CD4-positive, alpha-beta memory T cell (primary cell): ENCODE results near the gene GTF2IRD1. TPM values are rescaled to one million over a fixed set of nuclear protein-coding genes. Genes with fewer than 3 reads are reported as not detected.
A peak's percentile ranks its signal among the peaks of the same experiment; 100 is the strongest.
"Not testable (repeated sequence)": the region's sequence is repeated elsewhere in the genome, so short reads cannot be mapped to it uniquely, and the experiment has no call there.

Experiments used
- CTCF ChIA-PET: fragments of 350-600 bp; sonication (Branson Sonifier 250); formaldehyde crosslinking; loops from one replicate; lab custom pipeline; 2021; ENCODE audit warnings: inconsistent platforms; ENCODE audit not compliant: partially characterized antibody; lab: Charles Lee
- POLR2A ChIA-PET: fragments of 350-600 bp; sonication (Branson Sonifier 250); formaldehyde crosslinking; loops from one replicate; lab custom pipeline; 2021; ENCODE audit not compliant: partially characterized antibody; lab: Charles Lee
- DNase-seq, 5 donors: peaks; one replicate each; pipeline versions ENCODE4 v3.0.0 to v3.0.0-alpha.2; 2020 to 2022; ENCODE audit warnings: mixed read lengths in 1 of 5
- H3K27ac ChIP-seq: one replicate; pipeline ENCODE4 v1.7.0; 2013; ENCODE audit warnings: low read depth, low read length
- H3K27me3 ChIP-seq: 2 replicates; pipeline ENCODE4 v1.7.0; 2013; ENCODE audit warnings: mild to moderate bottlenecking, low read length, moderate library complexity; ENCODE audit not compliant: insufficient read depth
- H3K36me3 ChIP-seq: 2 replicates; pipeline ENCODE4 v1.7.0; 2013; ENCODE audit warnings: mild to moderate bottlenecking, low read length, moderate library complexity; ENCODE audit not compliant: insufficient read depth
- H3K4me1 ChIP-seq: 2 replicates; pipeline ENCODE4 v1.7.0; 2013; ENCODE audit warnings: mild to moderate bottlenecking, low read length, moderate library complexity; ENCODE audit not compliant: insufficient read depth
- H3K4me3 ChIP-seq, 2 donors: one replicate each; pipeline ENCODE4 v1.7.0; 2013; ENCODE audit warnings: low read length in 2 of 2, mild to moderate bottlenecking in 1 of 2
- H3K9me3 ChIP-seq, 2 donors: one replicate each; pipeline ENCODE4 v1.7.0; 2013; ENCODE audit warnings: low read length in 2 of 2, control low read depth in 1 of 2; ENCODE audit not compliant: control insufficient read depth in 1 of 2
- H3K27ac Mint-ChIP-seq, 7 donors: one replicate each; pipeline ENCODE4 v1.8.0; 2020 to 2021; ENCODE audit warnings: mixed read lengths in 7 of 7, mild to moderate bottlenecking in 6 of 7, inconsistent platforms in 3 of 7, moderate library complexity in 3 of 7
- H3K27me3 Mint-ChIP-seq, 2 donors: one replicate each; pipeline ENCODE4 v1.8.0; 2020 to 2021; ENCODE audit warnings: mixed read lengths in 2 of 2
- H3K36me3 Mint-ChIP-seq, 2 donors: one replicate each; pipeline ENCODE4 v1.8.0; 2020 to 2021; ENCODE audit warnings: mixed read lengths in 2 of 2, inconsistent platforms in 1 of 2, mild to moderate bottlenecking in 1 of 2
- H3K4me1 Mint-ChIP-seq, 4 donors: one replicate each; pipeline ENCODE4 v1.8.0; 2020 to 2021; ENCODE audit warnings: mixed read lengths in 4 of 4, mild to moderate bottlenecking in 1 of 4
- H3K4me3 Mint-ChIP-seq, 8 donors: one replicate each; pipeline ENCODE4 v1.8.0; 2020 to 2021; ENCODE audit warnings: mixed read lengths in 8 of 8, mild to moderate bottlenecking in 7 of 8, moderate library complexity in 6 of 8, inconsistent platforms in 3 of 8
- H3K9me3 Mint-ChIP-seq, 8 donors: one replicate each; pipeline ENCODE4 v1.8.0; 2020 to 2021; ENCODE audit warnings: mixed read lengths in 8 of 8, mild to moderate bottlenecking in 5 of 8, inconsistent platforms in 3 of 8, moderate library complexity in 1 of 8
- intact Hi-C: fragments of 100-400 bp; cut with micrococcal nuclease; formaldehyde crosslinking; loops from one replicate; pipeline ENCODE4 v1.15.1; 2023
- polyA plus RNA-seq, 2 donors: library from polyadenylated mRNA; unstranded; fragments of 300-500 nt; fragmentation: Illumina TruSeq; gene quantifications; one replicate each; pipeline ENCODE4 v1.2.3, GENCODE V29; 2021
- total RNA-seq, 2 experiments: library from RNA; stranded (reverse); gene quantifications; one replicate each; pipeline ENCODE4 v1.2.3, GENCODE V29; 2021

GTF2IRD1 gene
- total and polyA plus RNA-seq, 4 experiments from 2014 or later, result 0.30 to 8.8 (median 4.7) TPM

DNA sequence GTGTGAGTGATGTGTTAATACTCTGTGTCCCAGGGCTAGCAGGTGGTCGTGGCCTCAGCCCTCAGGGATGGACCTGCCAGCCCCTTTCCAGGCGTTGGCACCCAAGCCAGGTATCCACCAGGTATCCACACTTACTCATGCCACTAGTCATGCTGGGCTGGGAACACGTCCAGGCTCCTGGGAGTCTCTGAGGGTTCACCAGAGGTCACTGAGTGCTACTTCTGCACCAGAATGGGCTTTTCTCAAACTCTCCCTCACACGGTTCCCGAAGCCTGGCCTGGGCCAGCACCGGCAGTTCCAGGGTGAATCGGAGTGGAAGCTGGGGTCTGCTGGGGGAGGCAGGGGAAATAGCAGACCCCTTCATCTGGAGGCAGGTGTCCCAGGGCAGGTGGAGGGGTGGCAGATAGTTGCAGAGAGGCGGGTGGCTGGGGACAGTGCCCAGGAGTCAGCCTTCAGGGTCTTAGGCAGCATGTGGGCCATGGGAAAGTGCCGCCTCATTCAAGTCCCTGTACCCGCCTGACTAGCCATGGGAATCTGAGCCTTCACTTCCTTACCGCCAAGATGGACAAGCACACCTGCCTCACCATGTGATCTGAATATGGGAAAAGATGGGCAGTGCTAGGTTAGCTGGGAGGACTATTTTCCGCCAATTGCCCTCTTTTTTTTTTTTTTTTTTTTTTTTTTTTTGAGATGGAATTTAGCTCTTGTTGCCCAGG is 108.3 kb downstream of the GTF2IRD1 start:
- Mint-ChIP-seq H3K4me3 (no peak overlapping the region), H3K9me3 (no peaks in the 10 kb centered on the region), H3K27ac (no peak overlapping the region), H3K36me3 (no peaks in the 10 kb centered on the region), H3K4me1 (no peaks in the 10 kb centered on the region), H3K27me3 (no peaks in the 10 kb centered on the region)
- no peak overlapping the region for H3K27ac ChIP-seq
- intact Hi-C loops, result loop anchor here (10.0 kb wide), 1 partner anchor 357 kb away; no protein-coding TSS in a partner anchor
- POLR2A ChIA-PET, result no interaction called here
- no peak for DNase-seq
- H3K9me3 ChIP-seq, result no peaks in the 10 kb centered on the region
- H3K36me3 ChIP-seq, result no peaks in the 10 kb centered on the region
- H3K4me3 ChIP-seq, result no peak overlapping the region
- no peaks in the 10 kb centered on the region for H3K27me3 ChIP-seq
- CTCF ChIA-PET, result interaction anchor here (1.1 to 1.7 kb wide), 3 partner anchors 143 to 146 kb away, joined by 3 to 5 read pairs (median 3); no protein-coding TSS in a partner anchor
- H3K4me1 ChIP-seq, result no peaks in the 10 kb centered on the region

- H3K36me3 Mint-ChIP-seq, H3K27me3 Mint-ChIP-seq, H3K4me1 ChIP-seq, POLR2A ChIA-PET, H3K27me3 ChIP-seq, H3K36me3 ChIP-seq, H3K27ac Mint-ChIP-seq, DNase-seq, H3K4me3 Mint-ChIP-seq, H3K9me3 Mint-ChIP-seq, H3K4me3 ChIP-seq, H3K27ac ChIP-seq, H3K9me3 ChIP-seq, H3K4me1 Mint-ChIP-seq: not testable (repeated sequence)
- CTCF ChIA-PET, result interaction anchor here (0.7 to 2.0 kb wide), 4 partner anchors 10 to 146 kb away, joined by 3 to 8 read pairs (median 4); no protein-coding TSS in a partner anchor
- intact Hi-C loops, result loop anchor here (2.0 to 10.0 kb wide), 2 partner anchors 147 to 359 kb away; no protein-coding TSS in a partner anchor
Observed at GRCh38 chr7:74563639-74564038, 109.9 kb downstream of the GTF2IRD1 start.

DNA sequence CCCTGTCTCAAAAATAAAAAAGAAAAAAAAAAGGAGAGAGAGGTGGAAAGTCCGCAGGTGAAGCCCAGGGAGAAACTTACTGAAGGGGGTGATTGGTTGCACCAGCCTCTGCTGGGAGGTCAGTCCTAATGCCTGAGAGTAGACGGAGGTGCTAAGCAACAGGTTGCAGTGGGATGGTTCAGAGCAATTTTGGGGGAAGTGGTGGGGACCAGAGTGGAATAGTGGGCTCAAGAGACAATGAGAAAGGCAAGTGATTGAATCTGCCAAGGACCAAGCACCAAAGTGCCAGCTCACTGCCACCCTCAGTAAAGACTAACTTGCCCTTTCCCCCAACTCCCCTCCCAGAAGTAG is 113.6 kb downstream of the GTF2IRD1 start:
- no peaks in the 10 kb centered on the region for H3K9me3 Mint-ChIP-seq
- intact Hi-C loops, result loop anchor here (10.0 kb wide), 1 partner anchor 362 kb away; no protein-coding TSS in a partner anchor

DNA sequence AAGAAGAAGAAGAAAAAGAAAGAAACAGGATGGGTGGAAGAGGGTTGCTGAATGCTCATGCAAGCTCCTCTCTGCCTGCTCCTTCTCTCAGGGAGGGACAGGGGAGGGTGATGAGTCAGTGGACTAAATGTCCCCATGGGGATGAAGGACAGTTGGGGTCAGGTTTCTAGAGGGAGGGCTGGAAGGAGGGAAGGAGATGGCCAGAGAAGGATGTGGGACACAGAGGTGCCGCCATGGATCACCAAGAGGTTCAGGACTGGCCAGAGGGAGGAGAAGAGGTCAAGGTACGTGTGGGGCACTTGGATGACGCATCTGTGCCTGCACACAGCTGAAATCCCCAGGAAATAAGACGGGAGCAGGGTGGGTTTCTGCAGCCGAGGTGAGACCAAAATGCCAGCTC is 115.0 kb downstream of the GTF2IRD1 start:
- POLR2A ChIA-PET, result no interaction called here
- Mint-ChIP-seq H3K27ac (peak overlapping the region in 6 of 7 donors; percentile 4 to 97 (median 60)), H3K27me3 (no peaks in the 10 kb centered on the region), H3K36me3 (no peaks in the 10 kb centered on the region), H3K9me3 (no peaks in the 10 kb centered on the region), H3K4me3 (no peak overlapping the region), H3K4me1 (peaks cover 6 to 19% (median 14%) of the 10 kb centered on the region in 4 donors)
- CTCF ChIA-PET, result interaction anchor here (0.6 to 5.1 kb wide), 8 partner anchors 21 to 156 kb away, joined by 3 to 53 read pairs (median 5); no protein-coding TSS in a partner anchor
- intact Hi-C loops, result loop anchor here (10.0 kb wide), 1 partner anchor 364 kb away; no protein-coding TSS in a partner anchor
- no peaks in the 10 kb centered on the region for H3K9me3 ChIP-seq
- peaks cover 11% of the 10 kb centered on the region for H3K4me1 ChIP-seq
- H3K36me3 ChIP-seq, result no peaks in the 10 kb centered on the region
- DNase-seq, result no peak
- no peaks in the 10 kb centered on the region for H3K27me3 ChIP-seq
- H3K4me3 ChIP-seq, result no peak overlapping the region
- H3K27ac ChIP-seq, result no peak overlapping the region

More for the DNA sequence above, 113.6 kb downstream of the GTF2IRD1 start:
- Histone ChIP-seq H3K9me3 (no peaks in the 10 kb centered on the region), H3K27me3 (no peaks in the 10 kb centered on the region), H3K36me3 (no peaks in the 10 kb centered on the region), H3K27ac (no peak overlapping the region), H3K4me1 (peaks cover 11% of the 10 kb centered on the region), H3K4me3 (no peak overlapping the region)
- Mint-ChIP-seq H3K27me3 (no peaks in the 10 kb centered on the region), H3K27ac (peak overlapping the region in 4 of 7 donors; percentile 25 to 80 (median 46)), H3K4me1 (peaks cover 6 to 19% (median 14%) of the 10 kb centered on the region in 4 donors), H3K4me3 (peak overlapping the region in 1 of 8 donors; percentile 15), H3K36me3 (no peaks in the 10 kb centered on the region)
- CTCF ChIA-PET, result interaction anchor here (1.0 to 5.1 kb wide), 15 partner anchors 8 to 166 kb away, joined by 3 to 53 read pairs (median 5); no protein-coding TSS in a partner anchor
- DNase-seq, result no peak
- POLR2A ChIA-PET, result no interaction called here

- Histone ChIP-seq H3K27me3 (no peaks in the 10 kb centered on the region), H3K36me3 (no peaks in the 10 kb centered on the region), H3K27ac (no peak overlapping the region), H3K4me1 (peaks cover 11% of the 10 kb centered on the region), H3K4me3 (no peak overlapping the region), H3K9me3 (no peaks in the 10 kb centered on the region)
- H3K4me1 Mint-ChIP-seq, result peaks cover 6 to 19% (median 14%) of the 10 kb centered on the region in 4 donors
- POLR2A ChIA-PET, result interaction anchor here (1.6 kb wide), 1 partner anchor 117 kb away, joined by 4 read pairs; no protein-coding TSS in a partner anchor
- H3K4me3 Mint-ChIP-seq, result peak overlapping the region; percentile 25 to 85 (median 74)
- CTCF ChIA-PET, result interaction anchor here (0.7 to 5.1 kb wide), 5 partner anchors 110 to 157 kb away, joined by 3 to 53 read pairs (median 5); no protein-coding TSS in a partner anchor
- H3K27ac Mint-ChIP-seq, result peak overlapping the region; percentile 85 to 97 (median 95)
- no peaks in the 10 kb centered on the region for H3K9me3 Mint-ChIP-seq
- intact Hi-C loops, result loop anchor here (10.0 kb wide), 1 partner anchor 365 kb away; no protein-coding TSS in a partner anchor
- H3K36me3 Mint-ChIP-seq, result no peaks in the 10 kb centered on the region
- no peaks in the 10 kb centered on the region for H3K27me3 Mint-ChIP-seq
- peak; percentile 36 to 66 (median 51) for DNase-seq
Observed at GRCh38 chr7:74569501-74570075, 115.9 kb downstream of the GTF2IRD1 start.

DNA sequence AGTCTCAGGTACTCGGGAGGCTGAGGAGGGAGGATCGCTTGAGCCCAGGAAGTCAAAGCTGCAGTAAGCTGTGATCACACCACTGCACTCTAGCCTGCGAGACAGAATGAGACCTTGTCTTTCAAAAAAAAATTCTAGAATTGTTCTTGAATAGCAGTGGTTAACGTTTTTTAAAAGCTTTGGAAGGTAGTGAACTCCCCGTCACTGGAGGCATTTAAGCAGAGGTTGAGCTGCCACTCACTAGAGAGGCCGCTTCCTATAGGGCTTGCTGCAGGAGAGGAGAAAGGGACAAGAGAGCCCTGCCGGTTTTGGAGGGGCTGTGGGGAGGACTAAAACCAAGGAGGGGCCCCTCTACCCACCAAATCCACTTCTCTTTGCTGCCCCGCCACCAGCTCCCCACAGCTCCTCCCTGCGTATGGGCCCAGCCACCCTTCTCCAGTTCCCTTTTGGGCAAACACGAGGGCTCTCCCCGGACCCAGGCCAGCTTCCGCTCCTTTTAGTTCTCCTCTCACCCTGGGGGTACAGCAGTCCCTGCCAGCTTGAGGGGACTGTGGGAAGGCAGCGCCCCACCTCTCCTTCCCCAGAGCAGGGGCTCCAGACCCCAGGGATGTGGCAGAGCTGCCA is 116.9 kb downstream of the GTF2IRD1 start:
- Mint-ChIP-seq H3K4me3 (no peak overlapping the region), H3K27ac (peak overlapping the region in 3 of 7 donors; percentile 13 to 53 (median 22)), H3K9me3 (no peaks in the 10 kb centered on the region), H3K27me3 (no peaks in the 10 kb centered on the region), H3K4me1 (peaks cover 6 to 19% (median 14%) of the 10 kb centered on the region in 4 donors), H3K36me3 (no peaks in the 10 kb centered on the region)
- POLR2A ChIA-PET, result interaction anchor here (1.6 kb wide), 1 partner anchor 118 kb away, joined by 4 read pairs; no protein-coding TSS in a partner anchor
- H3K4me3 ChIP-seq, result no peak overlapping the region
- H3K9me3 ChIP-seq, result no peaks in the 10 kb centered on the region
- no peaks in the 10 kb centered on the region for H3K36me3 ChIP-seq
- no peak overlapping the region for H3K27ac ChIP-seq
- no peak for DNase-seq
- no peaks in the 10 kb centered on the region for H3K27me3 ChIP-seq
- peaks cover 11% of the 10 kb centered on the region for H3K4me1 ChIP-seq
- CTCF ChIA-PET, result no interaction called here
- intact Hi-C loops, result no loop called here
